Measurements from ENCODE around the gene DOCK8. TPM values are rescaled to one million over a fixed set of nuclear protein-coding genes. Genes with fewer than 3 reads are reported as not detected.

Gene DOCK8
- total RNA-seq, 1 experiment from 2014 or later, result not detected

DNA sequence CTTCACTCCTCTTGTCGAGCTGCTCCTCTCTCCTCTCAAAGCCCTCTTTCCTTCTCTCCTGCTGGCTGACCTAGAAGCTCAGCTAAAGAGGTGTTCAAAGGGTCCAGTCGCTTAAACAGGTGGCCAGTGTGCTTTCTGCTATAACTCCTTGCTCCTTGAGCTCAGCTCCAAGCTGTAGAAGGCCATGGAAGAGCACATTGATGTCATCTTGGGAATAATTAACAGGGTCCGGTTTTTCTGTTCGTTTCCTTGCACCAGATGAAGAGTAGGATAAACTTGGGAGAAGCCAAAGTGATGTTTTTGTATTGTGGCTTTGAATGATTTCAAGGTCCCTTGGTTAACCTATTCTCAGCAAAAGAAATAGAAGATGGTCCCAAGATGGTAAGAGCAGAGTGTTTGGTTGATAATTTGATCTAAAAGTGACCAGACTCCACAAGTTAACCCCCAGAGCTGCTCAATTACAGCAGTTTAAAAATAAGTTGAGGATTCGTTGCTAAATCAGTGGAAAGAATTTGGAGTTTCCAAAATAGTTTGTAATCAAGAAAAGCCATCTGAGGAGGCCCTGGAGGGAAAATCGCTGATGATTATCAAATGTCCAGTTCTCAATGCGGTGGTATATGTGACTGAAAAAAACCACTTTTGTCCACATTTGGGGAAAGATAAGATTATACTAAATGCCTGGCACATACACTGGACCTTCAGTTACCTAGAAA lies 148.1 kb downstream of the DOCK8 start:
- Histone ChIP-seq H3K4me1 (replicated peaks) (no peaks in the 10 kb centered on the region), H3K27ac (no peak overlapping the region), H3K4me3 (no peak overlapping the region), H3K27me3 (replicated peaks) (no peaks in the 10 kb centered on the region), H3K36me3 (no peaks in the 10 kb centered on the region), H3K9me3 (replicated peaks) (no peaks in the 10 kb centered on the region)
- no peak for DNase-seq (ENCODE audit: low read depth in 1 of 2, low spot score in 2 of 2)

DNA sequence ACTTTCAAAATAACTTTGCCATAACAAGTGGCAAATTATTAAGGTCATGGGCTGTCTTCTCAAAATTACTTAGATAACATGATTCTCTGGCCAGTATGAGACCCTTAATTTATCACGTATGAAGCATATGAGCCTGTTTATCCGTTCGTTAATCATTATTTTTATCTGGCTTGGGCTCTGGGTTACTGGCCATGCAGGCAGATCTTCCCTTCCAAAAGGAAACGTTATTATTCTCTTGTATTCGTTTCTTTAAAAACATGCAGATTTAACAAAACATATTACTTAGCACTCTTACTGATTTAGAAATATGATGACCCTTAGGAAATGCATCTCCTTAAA lies 148.6 kb downstream of the DOCK8 start:
- no peak for DNase-seq (ENCODE audit: low read depth in 1 of 2, low spot score in 2 of 2)
- no peak overlapping the region for H3K4me3 ChIP-seq
- H3K36me3 ChIP-seq, result no peaks in the 10 kb centered on the region
- H3K4me1 ChIP-seq (replicated peaks), result no peaks in the 10 kb centered on the region
- no peaks in the 10 kb centered on the region for H3K27me3 ChIP-seq (replicated peaks)
- no peak overlapping the region for H3K27ac ChIP-seq
- no peaks in the 10 kb centered on the region for H3K9me3 ChIP-seq (replicated peaks)

DNA sequence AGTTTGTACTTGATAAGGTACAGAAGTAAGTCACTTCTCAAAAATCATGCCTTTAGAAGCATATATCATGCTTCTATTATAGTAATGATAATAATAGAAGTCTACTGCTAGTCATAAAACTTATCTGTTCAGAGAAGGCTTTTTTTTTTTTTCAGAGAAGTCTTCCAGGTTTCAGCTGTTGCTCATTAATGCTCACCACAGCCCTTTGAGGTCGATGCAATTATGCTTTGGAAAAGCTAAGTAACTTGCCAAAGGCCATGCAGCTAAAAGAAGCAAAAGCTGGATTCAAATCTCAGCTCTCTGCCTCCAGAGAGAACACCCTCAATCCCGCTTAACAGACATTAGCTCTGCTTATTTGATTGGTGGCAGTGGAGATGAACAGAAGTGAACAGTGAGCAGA lies 150.8 kb downstream of the DOCK8 start:
- H3K4me1 ChIP-seq (replicated peaks), result no peaks in the 10 kb centered on the region
- no peak overlapping the region for H3K27ac ChIP-seq
- H3K9me3 ChIP-seq (replicated peaks), result no peaks in the 10 kb centered on the region
- H3K4me3 ChIP-seq, result no peak overlapping the region
- no peak for DNase-seq (ENCODE audit: low read depth in 1 of 2, low spot score in 2 of 2)
- H3K36me3 ChIP-seq, result no peaks in the 10 kb centered on the region
- H3K27me3 ChIP-seq (replicated peaks), result no peaks in the 10 kb centered on the region

DNA sequence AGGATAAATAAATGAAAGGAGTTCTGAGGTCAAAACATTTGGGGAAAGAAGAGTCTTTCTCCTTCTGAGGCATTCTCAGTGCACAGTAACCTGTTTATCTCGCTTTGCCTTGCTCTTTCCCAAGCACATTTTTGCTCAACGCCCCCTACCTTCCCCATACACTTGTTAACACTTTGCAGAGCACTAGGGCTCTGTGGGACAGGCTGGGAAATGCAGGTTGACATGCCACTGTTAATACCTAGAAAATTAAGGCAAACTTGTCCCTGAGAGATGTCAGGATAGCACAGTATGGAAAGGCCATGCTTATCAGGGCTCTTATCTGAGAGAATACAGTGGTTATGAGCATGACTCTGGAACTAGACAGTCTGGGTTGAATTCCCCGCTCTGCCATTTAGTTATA lies 152.0 kb downstream of the DOCK8 start:
- Histone ChIP-seq H3K27ac (no peak overlapping the region), H3K36me3 (no peaks in the 10 kb centered on the region), H3K9me3 (replicated peaks) (no peaks in the 10 kb centered on the region), H3K27me3 (replicated peaks) (no peaks in the 10 kb centered on the region), H3K4me3 (no peak overlapping the region), H3K4me1 (replicated peaks) (no peaks in the 10 kb centered on the region)
- no peak for DNase-seq (ENCODE audit: low read depth in 1 of 2, low spot score in 2 of 2)

DNA sequence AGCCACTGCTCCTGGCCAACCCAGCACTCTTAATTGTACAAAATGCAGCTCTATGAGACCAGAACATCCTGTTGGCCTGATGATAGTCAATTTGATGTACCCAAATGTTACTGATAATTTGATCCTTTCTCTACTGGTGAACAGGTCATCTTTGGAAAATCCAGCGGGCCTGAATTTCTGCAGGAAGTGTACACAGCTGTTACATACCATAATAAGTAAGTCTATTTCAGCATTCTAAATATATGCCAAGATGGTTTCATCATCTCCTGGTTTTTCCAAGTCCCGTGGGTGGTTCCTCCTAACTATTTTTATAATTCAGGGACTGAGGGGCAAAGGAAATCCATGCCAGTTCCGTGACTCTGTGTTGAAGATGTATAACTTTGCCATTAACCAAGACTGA lies 155.4 kb downstream of the DOCK8 start:
- no peaks in the 10 kb centered on the region for H3K9me3 ChIP-seq (replicated peaks)
- no peaks in the 10 kb centered on the region for H3K4me1 ChIP-seq (replicated peaks)
- no peaks in the 10 kb centered on the region for H3K36me3 ChIP-seq
- no peak overlapping the region for H3K4me3 ChIP-seq
- H3K27ac ChIP-seq, result no peak overlapping the region
- no peaks in the 10 kb centered on the region for H3K27me3 ChIP-seq (replicated peaks)
- DNase-seq (ENCODE audit: low read depth in 1 of 2, low spot score in 2 of 2), result no peak

DNA sequence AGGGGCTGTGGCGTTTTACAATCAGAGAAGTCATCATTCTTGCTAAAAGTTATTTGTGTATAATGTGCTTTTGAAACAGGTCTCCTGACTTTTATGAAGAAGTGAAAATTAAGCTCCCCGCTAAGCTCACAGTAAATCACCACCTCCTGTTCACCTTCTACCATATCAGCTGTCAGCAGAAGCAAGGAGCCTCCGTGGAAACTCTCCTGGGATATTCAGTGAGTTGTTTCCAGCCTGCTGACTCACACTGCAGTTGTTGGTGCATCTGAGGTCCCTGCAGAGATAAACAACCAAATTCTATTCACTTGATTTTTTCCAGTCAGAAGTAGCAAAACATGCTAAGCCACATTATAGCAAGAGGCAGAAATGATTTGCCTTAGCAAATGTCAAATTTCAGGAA lies 156.7 kb downstream of the DOCK8 start:
- Histone ChIP-seq H3K9me3 (replicated peaks) (no peaks in the 10 kb centered on the region), H3K36me3 (no peaks in the 10 kb centered on the region), H3K27ac (no peak overlapping the region), H3K4me3 (no peak overlapping the region), H3K4me1 (replicated peaks) (no peaks in the 10 kb centered on the region), H3K27me3 (replicated peaks) (no peaks in the 10 kb centered on the region)
- no peak for DNase-seq (ENCODE audit: low read depth in 1 of 2, low spot score in 2 of 2)

DNA sequence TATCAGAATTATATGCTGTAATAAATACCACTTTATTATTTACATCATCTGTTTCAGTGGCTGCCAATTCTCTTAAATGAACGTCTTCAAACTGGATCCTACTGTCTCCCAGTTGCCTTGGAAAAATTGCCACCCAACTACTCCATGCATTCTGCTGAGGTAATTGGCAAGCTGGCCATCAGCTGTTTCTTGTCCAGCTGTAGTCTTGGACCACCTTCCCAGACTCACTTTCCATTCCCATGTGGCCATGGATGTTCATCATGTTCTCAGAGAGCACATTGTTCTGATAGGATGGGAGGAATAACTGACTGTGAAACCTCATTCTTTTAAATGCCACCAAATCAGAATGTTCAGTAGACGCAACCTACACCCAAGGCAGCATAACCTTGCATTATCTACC lies 157.5 kb downstream of the DOCK8 start:
- Histone ChIP-seq H3K36me3 (no peaks in the 10 kb centered on the region), H3K27me3 (replicated peaks) (no peaks in the 10 kb centered on the region), H3K4me1 (replicated peaks) (no peaks in the 10 kb centered on the region), H3K27ac (no peak overlapping the region), H3K4me3 (no peak overlapping the region), H3K9me3 (replicated peaks) (no peaks in the 10 kb centered on the region)
- DNase-seq (ENCODE audit: low read depth in 1 of 2, low spot score in 2 of 2), result no peak

DNA sequence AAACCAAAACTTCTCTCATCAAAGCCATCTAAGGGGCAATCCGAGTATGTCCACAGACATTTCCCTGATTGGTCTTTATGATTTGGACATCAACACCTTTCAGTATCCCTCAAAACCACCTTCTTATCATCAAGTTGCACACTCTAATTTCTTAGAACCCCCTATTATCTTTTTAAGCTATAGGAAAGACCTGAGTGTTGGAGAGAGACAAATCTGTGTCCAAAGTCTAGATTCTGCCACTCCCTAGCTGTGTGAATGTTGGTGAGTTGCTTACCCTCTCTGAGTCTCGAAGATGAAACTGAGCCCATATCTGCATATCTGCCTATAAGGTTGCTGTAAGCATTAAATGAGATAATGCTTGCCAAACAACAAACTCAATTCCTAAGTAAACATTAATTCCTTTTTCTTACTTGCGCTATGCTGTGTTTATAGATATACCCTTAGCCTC lies 159.1 kb downstream of the DOCK8 start:
- no peak for DNase-seq (ENCODE audit: low read depth in 1 of 2, low spot score in 2 of 2)
- H3K9me3 ChIP-seq (replicated peaks), result no peaks in the 10 kb centered on the region

DNA sequence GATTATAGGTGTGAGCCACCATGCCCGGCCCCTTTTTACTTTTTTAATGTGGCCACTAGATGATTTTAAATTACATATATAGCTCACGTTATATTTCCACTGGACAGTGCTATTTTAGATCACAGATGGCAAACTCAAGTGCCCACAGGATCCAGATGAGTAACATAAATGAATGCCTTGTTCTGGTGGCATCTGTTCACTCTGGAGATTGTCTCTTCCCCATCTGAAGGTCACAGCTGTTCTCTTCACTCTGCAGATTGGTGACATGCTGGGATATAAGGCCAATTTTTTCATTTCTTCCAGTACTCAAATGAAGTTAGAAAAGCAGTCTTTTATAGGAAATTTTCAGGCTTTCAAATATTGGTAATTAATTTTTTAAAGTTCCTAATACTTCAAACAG lies 160.1 kb downstream of the DOCK8 start:
- no peaks in the 10 kb centered on the region for H3K36me3 ChIP-seq
- no peak for DNase-seq (ENCODE audit: low read depth in 1 of 2, low spot score in 2 of 2)

More for the DNA sequence above, 159.1 kb downstream of the DOCK8 start:
- no peaks in the 10 kb centered on the region for H3K36me3 ChIP-seq
- no peak overlapping the region for H3K4me3 ChIP-seq
- H3K4me1 ChIP-seq (replicated peaks), result no peaks in the 10 kb centered on the region
- H3K27ac ChIP-seq, result no peak overlapping the region
- no peaks in the 10 kb centered on the region for H3K27me3 ChIP-seq (replicated peaks)

DNA sequence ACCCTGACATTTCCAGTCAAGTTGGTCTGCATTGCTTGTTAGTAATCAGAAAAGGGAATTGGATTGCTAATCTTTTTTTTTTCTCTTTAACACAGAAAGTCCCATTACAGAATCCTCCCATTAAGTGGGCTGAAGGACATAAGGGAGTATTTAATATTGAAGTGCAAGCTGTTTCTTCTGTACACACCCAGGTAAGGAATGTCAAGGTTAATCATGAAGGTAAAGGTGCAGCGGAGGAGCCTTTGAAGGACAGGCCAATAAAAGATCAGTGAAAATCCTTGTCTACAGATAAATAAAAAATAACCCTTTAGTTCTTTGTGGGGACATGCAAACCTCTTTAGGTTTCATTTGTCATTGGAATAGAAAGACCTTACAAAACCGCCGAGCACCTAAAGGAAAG lies 161.4 kb downstream of the DOCK8 start:
- H3K27ac ChIP-seq, result no peak overlapping the region
- no peaks in the 10 kb centered on the region for H3K9me3 ChIP-seq (replicated peaks)
- H3K27me3 ChIP-seq (replicated peaks), result no peaks in the 10 kb centered on the region
- H3K4me1 ChIP-seq (replicated peaks), result no peaks in the 10 kb centered on the region
- no peaks in the 10 kb centered on the region for H3K36me3 ChIP-seq
- DNase-seq (ENCODE audit: low read depth in 1 of 2, low spot score in 2 of 2), result no peak
- H3K4me3 ChIP-seq, result no peak overlapping the region

More for the DNA sequence above, 160.1 kb downstream of the DOCK8 start:
- Histone ChIP-seq H3K4me3 (no peak overlapping the region), H3K9me3 (replicated peaks) (no peaks in the 10 kb centered on the region), H3K27me3 (replicated peaks) (no peaks in the 10 kb centered on the region), H3K4me1 (replicated peaks) (no peaks in the 10 kb centered on the region), H3K27ac (no peak overlapping the region)

DNA sequence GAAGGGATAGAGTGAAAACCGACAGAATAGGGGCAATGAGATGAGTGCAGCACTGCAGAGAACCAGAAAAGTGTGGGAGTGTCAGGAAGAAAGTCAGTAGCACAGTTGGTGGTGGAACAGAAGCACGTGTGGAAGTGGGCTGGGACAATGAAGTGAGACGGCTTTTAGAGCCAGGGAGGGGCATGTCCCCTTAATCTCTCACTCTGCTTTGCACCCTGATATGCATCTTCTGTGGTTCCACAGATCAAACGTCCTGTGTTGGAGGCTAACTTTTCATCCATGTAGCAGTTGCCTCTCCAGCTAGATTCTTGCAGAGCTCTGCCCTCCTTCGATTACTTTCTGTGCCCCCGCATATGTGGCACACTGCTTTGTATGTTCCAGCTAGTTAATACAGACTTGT lies 163.6 kb downstream of the DOCK8 start:
- no peak overlapping the region for H3K4me3 ChIP-seq
- H3K27me3 ChIP-seq (replicated peaks), result no peaks in the 10 kb centered on the region
- no peaks in the 10 kb centered on the region for H3K36me3 ChIP-seq
- no peaks in the 10 kb centered on the region for H3K4me1 ChIP-seq (replicated peaks)
- no peak for DNase-seq (ENCODE audit: low read depth in 1 of 2, low spot score in 2 of 2)
- H3K27ac ChIP-seq, result no peak overlapping the region
- H3K9me3 ChIP-seq (replicated peaks), result no peaks in the 10 kb centered on the region

DNA sequence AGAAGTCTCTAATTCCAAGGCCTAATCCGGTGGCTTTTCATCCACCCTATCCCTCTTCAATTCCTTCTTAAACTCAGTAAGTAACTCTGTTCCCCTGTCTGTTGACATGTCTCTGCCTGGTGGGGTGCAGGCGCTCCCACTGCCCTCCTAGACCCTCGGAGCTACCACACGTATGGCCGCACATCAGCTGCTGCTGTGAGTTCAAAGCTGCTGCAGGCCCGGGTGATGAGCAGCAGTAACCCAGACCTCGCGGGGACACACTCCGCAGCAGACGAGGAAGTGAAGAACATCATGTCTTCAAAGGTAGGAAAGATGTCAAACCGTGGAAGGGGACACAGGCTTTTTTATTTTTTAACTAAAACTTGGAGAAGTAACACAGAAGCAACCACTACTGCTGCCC lies 167.7 kb downstream of the DOCK8 start:
- no peak for DNase-seq (ENCODE audit: low read depth in 1 of 2, low spot score in 2 of 2)
- Histone ChIP-seq H3K4me1 (replicated peaks) (no peaks in the 10 kb centered on the region), H3K4me3 (no peak overlapping the region), H3K9me3 (replicated peaks) (no peaks in the 10 kb centered on the region), H3K27ac (no peak overlapping the region), H3K36me3 (no peaks in the 10 kb centered on the region), H3K27me3 (replicated peaks) (no peaks in the 10 kb centered on the region)

DNA sequence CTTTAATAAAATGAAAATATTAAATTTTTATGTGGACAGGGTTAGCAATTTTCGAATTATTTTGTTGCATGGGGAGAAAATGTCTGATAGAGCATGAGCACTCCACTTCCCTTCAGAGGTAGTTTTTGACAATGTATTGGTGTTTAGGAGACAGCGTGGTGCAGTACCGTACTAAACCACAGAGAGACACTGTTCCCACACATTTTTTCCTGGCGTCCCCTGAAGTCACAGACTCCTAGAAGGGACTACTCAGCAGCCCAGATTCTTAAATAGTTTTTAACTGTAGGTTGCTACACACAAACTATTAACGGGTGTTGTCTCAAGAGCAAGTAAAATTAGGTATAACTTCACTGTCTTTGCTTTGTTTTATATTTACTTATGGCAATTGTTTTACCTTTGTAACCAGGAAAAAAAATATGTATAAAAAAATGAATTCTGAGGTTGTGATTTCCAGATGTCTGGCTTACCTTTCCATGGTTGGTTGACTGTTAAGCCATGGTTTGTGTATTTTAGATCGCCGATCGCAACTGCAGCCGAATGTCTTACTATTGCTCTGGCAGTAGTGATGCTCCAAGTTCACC lies 171.2 kb downstream of the DOCK8 start:
- Histone ChIP-seq H3K9me3 (replicated peaks) (no peaks in the 10 kb centered on the region), H3K4me3 (no peak overlapping the region), H3K4me1 (replicated peaks) (no peaks in the 10 kb centered on the region), H3K27me3 (replicated peaks) (no peaks in the 10 kb centered on the region), H3K36me3 (no peaks in the 10 kb centered on the region), H3K27ac (no peak overlapping the region)
- peak in 1 of 2 experiments; percentile 7 for DNase-seq (ENCODE audit: low read depth in 1 of 2, low spot score in 2 of 2)

DNA sequence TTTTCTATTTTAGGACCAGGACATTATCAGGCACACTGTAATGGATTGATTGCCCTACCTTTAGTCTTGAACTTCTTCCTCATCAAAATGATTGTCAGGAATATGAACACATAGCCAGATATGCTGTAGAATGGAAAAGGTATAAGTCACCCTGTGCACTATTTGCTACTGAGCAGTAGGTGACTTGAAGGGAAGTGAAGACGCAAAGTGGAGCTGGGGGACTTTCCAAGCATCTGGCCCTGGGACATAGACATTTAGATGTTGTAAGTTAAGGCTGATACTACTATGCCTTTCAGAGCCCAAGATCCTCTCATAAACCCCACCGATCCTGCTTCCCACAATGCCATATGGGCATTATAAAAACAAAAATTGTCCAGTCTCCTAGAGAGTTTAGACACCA lies 174.5 kb downstream of the DOCK8 start:
- H3K9me3 ChIP-seq (replicated peaks), result no peaks in the 10 kb centered on the region
- no peak for DNase-seq (ENCODE audit: low read depth in 1 of 2, low spot score in 2 of 2)
- H3K27me3 ChIP-seq (replicated peaks), result no peaks in the 10 kb centered on the region
- no peaks in the 10 kb centered on the region for H3K4me1 ChIP-seq (replicated peaks)
- no peak overlapping the region for H3K4me3 ChIP-seq
- no peak overlapping the region for H3K27ac ChIP-seq
- H3K36me3 ChIP-seq, result no peaks in the 10 kb centered on the region

DNA sequence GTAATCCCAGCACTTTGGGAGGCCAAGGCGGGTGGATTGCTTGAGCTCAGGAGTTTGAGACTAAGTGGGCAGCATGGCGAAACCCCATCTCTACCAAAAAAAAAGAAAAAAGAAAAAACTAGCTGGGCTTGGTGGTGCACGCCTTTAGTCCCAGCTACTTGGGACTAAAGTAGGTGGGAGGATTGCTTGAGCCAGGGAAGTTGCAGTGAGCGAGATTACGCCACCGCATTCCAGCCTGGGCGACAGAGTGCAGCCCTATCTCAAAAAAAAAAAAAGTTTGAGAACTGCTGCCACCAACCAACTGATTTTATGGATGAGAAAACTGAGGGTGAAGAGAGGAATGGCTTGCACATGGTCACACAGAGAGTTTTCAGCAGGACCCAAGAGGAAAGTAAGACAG lies 175.1 kb downstream of the DOCK8 start:
- Histone ChIP-seq H3K36me3 (no peaks in the 10 kb centered on the region), H3K4me3 (no peak overlapping the region)
- no peak for DNase-seq (ENCODE audit: low read depth in 1 of 2, low spot score in 2 of 2)

More for the DNA sequence above, 175.1 kb downstream of the DOCK8 start:
- no peak overlapping the region for H3K27ac ChIP-seq
- H3K4me1 ChIP-seq (replicated peaks), result no peaks in the 10 kb centered on the region
- H3K27me3 ChIP-seq (replicated peaks), result no peaks in the 10 kb centered on the region
- no peaks in the 10 kb centered on the region for H3K9me3 ChIP-seq (replicated peaks)
